LNCaP clone FGC (cell line): ENCODE results near the gene DTX4.

Source experiments
- DNase-seq: peaks from one replicate; pipeline ENCODE4 v3.0.0-alpha.2; 2011; ENCODE audit warnings: low read depth
- H3K4me3 ChIP-seq: 2 replicates; pipeline ENCODE4 v1.5.1; 2011; ENCODE audit warnings: mild to moderate bottlenecking, low read depth, low read length, control low read depth
- CTCF ChIP-seq: IDR thresholded peaks from 2 replicates; pipeline ENCODE4 v1.5.1; 2012; ENCODE audit warnings: mild to moderate bottlenecking; ENCODE audit not compliant: control insufficient read depth, insufficient read depth; ENCODE audit errors: extremely low read depth

DTX4 gene

GRCh38 chr11:59141673-59142460 is 30.1 kb upstream of the DTX4 start:
- H3K4me3 ChIP-seq = peak overlapping the region; percentile 86
- DNase-seq = no peak
- no peak for TF ChIP-seq CTCF

DNA sequence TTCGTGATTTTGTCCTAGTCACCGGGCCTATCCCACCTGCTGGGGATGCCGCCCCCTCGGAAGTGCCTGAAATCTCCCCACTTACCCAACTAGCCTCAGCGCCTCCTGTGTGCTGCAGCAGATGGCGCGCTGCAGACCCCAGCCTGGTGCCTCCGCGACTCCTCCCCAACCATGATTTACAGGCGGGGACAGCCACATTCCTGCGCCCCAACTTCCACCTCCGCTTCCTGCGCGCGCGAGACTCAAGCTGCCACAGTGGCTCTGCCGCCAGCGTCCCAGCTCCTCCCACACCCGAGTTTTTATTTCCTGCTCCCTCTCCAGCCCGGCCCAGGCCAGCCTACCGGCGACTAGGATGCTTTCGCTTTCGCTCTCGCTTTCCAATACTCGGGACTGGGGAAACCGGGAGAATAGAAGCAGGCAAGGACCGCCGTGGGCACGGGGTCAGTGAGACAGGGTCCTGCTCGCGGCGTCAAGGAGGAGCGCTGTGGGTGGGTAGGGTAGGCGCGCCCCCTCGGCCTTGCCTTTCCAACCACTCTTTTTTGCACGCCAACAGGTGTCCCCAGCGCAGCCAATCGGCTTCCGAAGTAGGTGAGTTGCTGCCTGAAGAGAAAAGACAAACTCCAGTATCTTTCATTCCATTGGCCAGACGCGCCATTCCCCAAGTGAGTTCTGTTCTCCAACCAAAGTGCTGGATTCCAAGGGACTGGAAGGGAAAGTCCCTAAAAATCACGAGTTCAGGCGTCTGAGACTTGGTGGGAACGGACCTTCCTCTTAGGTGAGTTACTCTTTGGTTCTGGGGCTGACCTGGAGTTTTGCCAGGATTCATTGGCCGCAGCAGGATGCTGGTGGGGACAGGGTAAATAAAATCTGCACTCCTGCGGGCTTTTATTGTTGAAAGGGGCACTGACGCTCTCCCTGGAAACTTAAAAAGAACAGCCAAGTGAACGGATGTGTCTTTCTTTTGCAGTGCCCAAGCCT is 29.1 kb upstream of the DTX4 start, which contains the start of gene FAM111A:
TSS of gene FAM111A (plus strand) at position 327 of the 978 bp plus-strand sequence. CDS start 6,017 bp downstream, outside the sequence.
- peak; percentile 64 for TF ChIP-seq CTCF
- peak; percentile 97 for DNase-seq
- H3K4me3 ChIP-seq = peak within 1 kb of the TSS; percentile 86

DNA sequence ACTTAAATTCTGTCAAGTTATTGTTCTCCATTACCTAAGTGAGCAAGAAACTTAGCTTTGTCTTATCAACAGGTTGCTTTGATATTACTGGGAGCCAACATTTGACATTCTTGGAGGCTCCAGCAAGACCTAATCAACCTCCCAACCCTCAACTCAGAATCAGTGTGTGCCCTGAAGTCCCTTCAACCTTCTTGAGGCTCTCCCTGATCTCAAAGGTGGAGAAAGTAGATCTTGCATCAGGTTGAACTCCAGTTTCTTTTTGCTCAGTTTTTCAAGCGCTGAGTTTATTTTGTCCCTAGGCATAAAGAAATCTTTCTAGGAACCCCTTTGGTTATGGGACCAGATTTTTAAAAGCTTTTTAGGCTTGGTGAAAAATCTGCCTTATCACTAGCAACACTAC is 27.8 kb upstream of the DTX4 start:
- no peak for DNase-seq
- TF ChIP-seq CTCF = no peak
- peak overlapping the region; percentile 86 for H3K4me3 ChIP-seq

GRCh38 chr11:59144579-59145345 is 27.2 kb upstream of the DTX4 start:
- peak; percentile 67 for DNase-seq
- peak overlapping the region; percentile 86 for H3K4me3 ChIP-seq
- no peak for TF ChIP-seq CTCF

- DNase-seq = no peak
- peak overlapping the region; percentile 86 for H3K4me3 ChIP-seq
- no peak for TF ChIP-seq CTCF
Measured at GRCh38 chr11:59145534-59145933, 26.4 kb upstream of the DTX4 start.

GRCh38 chr11:59151761-59152160 is 20.2 kb upstream of the DTX4 start:
- no peak for TF ChIP-seq CTCF
- DNase-seq = no peak
- H3K4me3 ChIP-seq = no peak overlapping the region
